Islet precursor cell (in vitro differentiated cells): ENCODE results near the gene SBDS.
A peak's percentile ranks its signal among the peaks of the same experiment; 100 is the strongest.
"Not testable (repeated sequence)": the region's sequence is repeated elsewhere in the genome, so short reads cannot be mapped to it uniquely, and the experiment has no call there.

Experiments
- DNase-seq: peaks from one replicate; pipeline ENCODE4 v3.0.0-alpha.2; 2018

SBDS gene

GRCh38 chr7:66994691-66995049 lies 716 bp downstream of the SBDS start:
- peak; percentile 80 for DNase-seq

GRCh38 chr7:66994051-66994450 lies 1.3 kb downstream of the SBDS start:
- not testable (repeated sequence) for DNase-seq

- DNase-seq = not testable (repeated sequence)
These were observed 5.8 kb downstream of the SBDS start for GRCh38 chr7:66989552-66989951.

GRCh38 chr7:66980336-66980735 lies 15.1 kb downstream of the SBDS start:
- DNase-seq = not testable (repeated sequence)

GRCh38 chr7:66979013-66979412 lies 16.4 kb downstream of the SBDS start:
- not testable (repeated sequence) for DNase-seq

- DNase-seq = not testable (repeated sequence)
These were observed 17.1 kb downstream of the SBDS start for GRCh38 chr7:66978312-66978711.

- DNase-seq = no peak
These were observed 20.3 kb downstream of the SBDS start for GRCh38 chr7:66974986-66975590.

GRCh38 chr7:66970310-66970709 lies 25.1 kb downstream of the SBDS start:
- DNase-seq = no peak

- not testable (repeated sequence) for DNase-seq
These were observed 26.4 kb downstream of the SBDS start for GRCh38 chr7:66969001-66969400.

GRCh38 chr7:66967029-66967428 lies 28.4 kb downstream of the SBDS start:
- DNase-seq = no peak

GRCh38 chr7:66964411-66964810 lies 31.0 kb downstream of the SBDS start:
- no peak for DNase-seq

GRCh38 chr7:66961096-66961495 lies 34.3 kb downstream of the SBDS start:
- DNase-seq = no peak

GRCh38 chr7:66960192-66960591 lies 35.2 kb downstream of the SBDS start:
- no peak for DNase-seq

- DNase-seq = peak; percentile 66
These were observed 36.6 kb downstream of the SBDS start for GRCh38 chr7:66958538-66959350.

- DNase-seq = no peak
These were observed 37.6 kb downstream of the SBDS start for GRCh38 chr7:66957595-66958290.

GRCh38 chr7:66953044-66953427 lies 42.4 kb downstream of the SBDS start:
- DNase-seq = no peak

GRCh38 chr7:66952343-66953043 lies 42.9 kb downstream of the SBDS start:
- peak; percentile 93 for DNase-seq

- no peak for DNase-seq
These were observed 44.6 kb downstream of the SBDS start for GRCh38 chr7:66950763-66951162.

- DNase-seq = no peak
These were observed 45.1 kb downstream of the SBDS start for GRCh38 chr7:66950311-66950710.

GRCh38 chr7:66948480-66949109 lies 46.8 kb downstream of the SBDS start:
- DNase-seq = no peak

GRCh38 chr7:66946545-66946944 lies 48.8 kb downstream of the SBDS start:
- no peak for DNase-seq

GRCh38 chr7:66939325-66939724 lies 56.1 kb downstream of the SBDS start:
- DNase-seq = no peak

GRCh38 chr7:66937940-66938339 lies 57.4 kb downstream of the SBDS start:
- DNase-seq = no peak
